Peyer's patch (tissue), 4 donors: ENCODE measurements around the gene CST6.

Experiments
- CTCF ChIP-seq, 6 experiments: fragments of 450-650 bp in 4 of 6; fragments of 200-600 bp in 2 of 6; sonication (generic) in 1 of 6; IDR thresholded peaks; one replicate each; pipeline ENCODE4 v1.5.1; 2017 to 2019; ENCODE audit warnings: antibody characterized with exemption in 6 of 6, mild to moderate bottlenecking in 3 of 6, moderate library complexity in 1 of 6
- POLR2A ChIP-seq, 2 donors: fragments of 450-650 bp; IDR thresholded peaks; one replicate each; pipeline ENCODE4 v1.5.1; 2017; ENCODE audit warnings: antibody characterized with exemption in 2 of 2, mild to moderate bottlenecking in 2 of 2, moderate library complexity in 2 of 2

- TF ChIP-seq POLR2A (IDR thresholded peaks at IDR 0.05) (no peak), CTCF (IDR thresholded peaks at IDR 0.05) (no peak)
These were observed 4.4 kb downstream of the CST6 start for GRCh38 chr11:66015936-66016792.
